ENCODE measurements around the gene ASCC3. TPM values are rescaled to one million over a fixed set of nuclear protein-coding genes. Genes with fewer than 3 reads are reported as not detected.

Gene ASCC3
- total and polyA plus RNA-seq, 2 donors (not counting 1 experiment from before 2014, with no cell fraction given), result 9.0 to 42.3 TPM

- H3K4me3 ChIP-seq (ENCODE audit: control extremely low read depth in 1 of 5, extremely low read depth in 1 of 5, insufficient read depth in 1 of 5, low read depth in 2 of 5, low read length in 4 of 5), result no peak overlapping the region
- CTCF ChIA-PET, result no interaction called here
- no peak for ATAC-seq (ENCODE audit: low read depth)
Measured at GRCh38 chr6:100923481-100924165, 42.5 kb upstream of the ASCC3 start.

DNA sequence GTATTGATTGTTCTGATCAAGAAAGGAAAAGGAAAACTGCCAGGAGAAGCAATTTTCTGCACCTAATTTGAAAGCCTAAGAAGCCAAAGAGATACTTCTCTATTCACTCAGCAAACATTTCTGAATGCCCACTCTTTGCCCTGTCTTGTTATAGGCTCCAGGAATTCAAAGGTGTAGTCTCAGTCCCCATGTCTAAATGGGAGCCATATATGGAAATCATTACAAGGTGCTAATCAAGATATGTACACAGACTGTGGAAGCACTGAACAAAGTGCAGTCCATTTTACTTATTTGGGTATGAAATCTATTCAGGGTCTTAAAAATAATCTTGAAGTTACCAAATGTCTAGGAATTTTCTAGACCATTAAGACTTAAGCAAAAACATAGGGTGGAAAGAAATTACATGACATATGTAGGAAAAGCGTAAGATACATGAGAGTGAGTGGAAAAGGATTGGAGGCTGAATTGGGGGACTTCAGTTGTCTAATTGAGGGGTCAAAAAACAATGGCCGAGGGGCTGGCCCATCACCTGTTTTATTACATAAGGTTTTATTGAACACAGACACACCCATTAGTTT, 39.0 kb upstream of the ASCC3 start:
- Histone ChIP-seq H3K27ac (ENCODE audit: low read length in 2 of 2) (no peak overlapping the region), H4K20me1 (ENCODE audit: control insufficient read depth, insufficient read depth, low read length, poor library complexity, severe bottlenecking) (no peaks in the 10 kb centered on the region), H3K27me3 (replicated peaks in 1 of 4; ENCODE audit: control extremely low read depth in 1 of 4, control insufficient read depth in 3 of 4, insufficient read depth in 4 of 4, low read length in 3 of 4) (peaks cover 0 to 3% (median 0%) of the 10 kb centered on the region in 4 experiments), H3K4me2 (replicated peaks; ENCODE audit: low read depth, low read length, poor library complexity, severe bottlenecking) (no peak overlapping the region), H3K9me3 (ENCODE audit: control extremely low read depth in 1 of 3, control insufficient read depth in 2 of 3, insufficient read depth in 1 of 3, low read length in 2 of 3) (no peaks in the 10 kb centered on the region), H3K4me3 (ENCODE audit: control extremely low read depth in 1 of 5, extremely low read depth in 1 of 5, insufficient read depth in 1 of 5, low read depth in 2 of 5, low read length in 4 of 5) (no peak overlapping the region), H3K36me3 (replicated peaks in 1 of 2; ENCODE audit: control extremely low read depth in 1 of 2, control insufficient read depth in 1 of 2, extremely low read depth in 1 of 2, insufficient read depth in 2 of 2, low read length in 1 of 2) (no peaks in the 10 kb centered on the region), H3K4me1 (ENCODE audit: control insufficient read depth in 2 of 2, insufficient read depth in 2 of 2, low read length in 2 of 2) (no peaks in the 10 kb centered on the region), H3K79me2 (ENCODE audit: control insufficient read depth, insufficient read depth, low read length) (no peaks in the 10 kb centered on the region), H3K9ac (ENCODE audit: low read length) (no peak overlapping the region), H2AFZ (ENCODE audit: insufficient read depth, low read depth, low read length, poor library complexity, severe bottlenecking) (no peak overlapping the region)
- TF ChIP-seq, protein P1, sequence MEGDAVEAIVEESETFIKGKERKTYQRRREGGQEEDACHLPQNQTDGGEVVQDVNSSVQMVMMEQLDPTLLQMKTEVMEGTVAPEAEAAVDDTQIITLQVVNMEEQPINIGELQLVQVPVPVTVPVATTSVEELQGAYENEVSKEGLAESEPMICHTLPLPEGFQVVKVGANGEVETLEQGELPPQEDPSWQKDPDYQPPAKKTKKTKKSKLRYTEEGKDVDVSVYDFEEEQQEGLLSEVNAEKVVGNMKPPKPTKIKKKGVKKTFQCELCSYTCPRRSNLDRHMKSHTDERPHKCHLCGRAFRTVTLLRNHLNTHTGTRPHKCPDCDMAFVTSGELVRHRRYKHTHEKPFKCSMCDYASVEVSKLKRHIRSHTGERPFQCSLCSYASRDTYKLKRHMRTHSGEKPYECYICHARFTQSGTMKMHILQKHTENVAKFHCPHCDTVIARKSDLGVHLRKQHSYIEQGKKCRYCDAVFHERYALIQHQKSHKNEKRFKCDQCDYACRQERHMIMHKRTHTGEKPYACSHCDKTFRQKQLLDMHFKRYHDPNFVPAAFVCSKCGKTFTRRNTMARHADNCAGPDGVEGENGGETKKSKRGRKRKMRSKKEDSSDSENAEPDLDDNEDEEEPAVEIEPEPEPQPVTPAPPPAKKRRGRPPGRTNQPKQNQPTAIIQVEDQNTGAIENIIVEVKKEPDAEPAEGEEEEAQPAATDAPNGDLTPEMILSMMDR (IDR thresholded peaks at IDR 0.05), result no peak
- no peak for TF ChIP-seq EZH2 (IDR thresholded peaks at IDR 0.05; ENCODE audit: borderline replicate concordance, insufficient read depth, low read depth, low read length, poor library complexity, severe bottlenecking)
- H3K9me3 Mint-ChIP-seq (ENCODE audit: insufficient read depth), result no peaks in the 10 kb centered on the region
- WGBS (ENCODE audit: insufficient coverage), result no CpG with 5 or more reads among the region's 2 CpGs
- H3K27ac Mint-ChIP-seq, result no peak overlapping the region
- intact Hi-C loops (cut with micrococcal nuclease), result no loop called here
- H3K4me3 Mint-ChIP-seq, result no peak overlapping the region
- ATAC-seq (ENCODE audit: low read depth) (no peak), DNase-seq (no peak)
- ChIA-PET POLR2A (no interaction called here), CTCF (no interaction called here)
- H3K27me3 Mint-ChIP-seq, result peaks cover 10% of the 10 kb centered on the region
- H3K4me1 Mint-ChIP-seq, result no peaks in the 10 kb centered on the region

More at GRCh38 chr6:100923481-100924165, 42.5 kb upstream of the ASCC3 start:
- no peak for TF ChIP-seq EZH2 (IDR thresholded peaks at IDR 0.05; ENCODE audit: borderline replicate concordance, insufficient read depth, low read depth, low read length, poor library complexity, severe bottlenecking)
- TF ChIP-seq, protein P1 (IDR thresholded peaks at IDR 0.05), result no peak
- Histone ChIP-seq H3K4me1 (ENCODE audit: control insufficient read depth in 2 of 2, insufficient read depth in 2 of 2, low read length in 2 of 2) (no peaks in the 10 kb centered on the region), H3K9me3 (ENCODE audit: control extremely low read depth in 1 of 3, control insufficient read depth in 2 of 3, insufficient read depth in 1 of 3, low read length in 2 of 3) (no peaks in the 10 kb centered on the region), H3K9ac (ENCODE audit: low read length) (no peak overlapping the region), H3K4me2 (replicated peaks; ENCODE audit: low read depth, low read length, poor library complexity, severe bottlenecking) (no peak overlapping the region), H2AFZ (ENCODE audit: insufficient read depth, low read depth, low read length, poor library complexity, severe bottlenecking) (no peak overlapping the region), H3K79me2 (ENCODE audit: control insufficient read depth, insufficient read depth, low read length) (no peaks in the 10 kb centered on the region), H4K20me1 (ENCODE audit: control insufficient read depth, insufficient read depth, low read length, poor library complexity, severe bottlenecking) (no peaks in the 10 kb centered on the region), H3K27me3 (replicated peaks in 1 of 4; ENCODE audit: control extremely low read depth in 1 of 4, control insufficient read depth in 3 of 4, insufficient read depth in 4 of 4, low read length in 3 of 4) (no peaks in the 10 kb centered on the region), H3K36me3 (replicated peaks in 1 of 2; ENCODE audit: control extremely low read depth in 1 of 2, control insufficient read depth in 1 of 2, extremely low read depth in 1 of 2, insufficient read depth in 2 of 2, low read length in 1 of 2) (no peaks in the 10 kb centered on the region), H3K27ac (ENCODE audit: low read length in 2 of 2) (no peak overlapping the region)
- DNase-seq, result no peak
- no peak overlapping the region for H3K4me3 Mint-ChIP-seq
- intact Hi-C loops (cut with micrococcal nuclease), result no loop called here
- no peaks in the 10 kb centered on the region for H3K9me3 Mint-ChIP-seq (ENCODE audit: insufficient read depth)
- H3K27ac Mint-ChIP-seq, result no peak overlapping the region
- POLR2A ChIA-PET, result no interaction called here
- WGBS (ENCODE audit: insufficient coverage), result no CpG with 5 or more reads among the region's 3 CpGs
- peaks cover 3% of the 10 kb centered on the region for H3K27me3 Mint-ChIP-seq
- H3K4me1 Mint-ChIP-seq, result no peaks in the 10 kb centered on the region
